Stomach (tissue), 4 donors: ENCODE results near the gene SLC5A11.

Experiments
- CTCF ChIP-seq, 7 experiments: fragments of 450-650 bp in 4 of 7; fragments of 200-600 bp in 3 of 7; sonication (generic) in 3 of 7; IDR thresholded peaks; one replicate each; pipeline ENCODE4 v1.5.1; 2016 to 2019; ENCODE audit warnings: antibody characterized with exemption in 7 of 7, control low read depth in 2 of 7, mild to moderate bottlenecking in 1 of 7
- EP300 ChIP-seq: sonication (generic); formaldehyde crosslinking; IDR thresholded peaks from one replicate; pipeline ENCODE4 v1.6.1; 2017; ENCODE audit warnings: antibody characterized with exemption
- POLR2A ChIP-seq, 4 donors: fragments of 450-650 bp; IDR thresholded peaks; one replicate each; pipeline ENCODE4 v1.6.1; 2016; ENCODE audit warnings: antibody characterized with exemption in 4 of 4, control low read depth in 2 of 4, mild to moderate bottlenecking in 1 of 4, moderate library complexity in 1 of 4
- POLR2AphosphoS5 ChIP-seq, 3 donors: sonication (generic); formaldehyde crosslinking; IDR thresholded peaks; one replicate each; pipeline ENCODE4 v1.6.1; 2016; ENCODE audit warnings: antibody characterized with exemption in 3 of 3

- no peak for TF ChIP-seq POLR2A (IDR thresholded peaks at IDR 0.05)
- TF ChIP-seq CTCF (IDR thresholded peaks at IDR 0.05): no peak
- TF ChIP-seq POLR2AphosphoS5 (IDR thresholded peaks at IDR 0.05): no peak
- no peak for TF ChIP-seq EP300
Observed at GRCh38 chr16:24853830-24854229, 8.1 kb downstream of the SLC5A11 start.
